ENCODE results near the gene WDR73. TPM values are rescaled to one million over a fixed set of nuclear protein-coding genes. Genes with fewer than 3 reads are reported as not detected.

WDR73 gene
- 42.9 and 51.8 TPM in 2 replicates for total RNA-seq (ENCODE audit: low replicate concordance)
- long read RNA-seq, full-length matches to known transcripts, result 133 of 211 reads
- long read RNA-seq, partial matches to known transcripts, result 14 of 211 reads
- long read RNA-seq, other reads (novel, unspliced or antisense), result 64 of 211 reads

- no peaks in the 10 kb centered on the region for H3K9me3 Mint-ChIP-seq
- DNase-seq (ENCODE audit: extremely low spot score, unreplicated experiment), result peak; percentile 98
- H3K27ac Mint-ChIP-seq, result peak within 1 kb of the TSS; percentile 93
- peak within 1 kb of the TSS; percentile 97 for H3K4me3 Mint-ChIP-seq
- peaks cover 11% of the 10 kb centered on the region for H3K36me3 Mint-ChIP-seq
- no peak for TF ChIP-seq CTCF (conservative IDR thresholded peaks at IDR 0.05)
- H3K4me1 Mint-ChIP-seq (ENCODE audit: unreplicated experiment), result peaks cover 17% of the 10 kb centered on the region
- peaks cover 5% of the 10 kb centered on the region for H3K27me3 Mint-ChIP-seq
These were observed at the start of gene WDR73 for GRCh38 chr15:84653910-84654688. WDR73 (minus strand) TSS chr15:84654283; CDS start chr15:84654274, 9 bp downstream.

GRCh38 chr15:84703808-84704207, 49.7 kb upstream of the WDR73 start:
- no peak overlapping the region for H3K27ac Mint-ChIP-seq
- DNase-seq (ENCODE audit: extremely low spot score, unreplicated experiment), result no peak
- H3K4me1 Mint-ChIP-seq (ENCODE audit: unreplicated experiment), result no peaks in the 10 kb centered on the region
- H3K9me3 Mint-ChIP-seq, result no peaks in the 10 kb centered on the region
- H3K4me3 Mint-ChIP-seq, result no peak overlapping the region
- no peak for TF ChIP-seq CTCF (conservative IDR thresholded peaks at IDR 0.05)
- H3K36me3 Mint-ChIP-seq, result peaks cover 6% of the 10 kb centered on the region
- no peaks in the 10 kb centered on the region for H3K27me3 Mint-ChIP-seq

- no peak for DNase-seq (ENCODE audit: extremely low spot score, unreplicated experiment)
- Mint-ChIP-seq H3K27me3 (no peaks in the 10 kb centered on the region), H3K4me1 (ENCODE audit: unreplicated experiment) (no peaks in the 10 kb centered on the region), H3K4me3 (no peak overlapping the region), H3K27ac (no peak overlapping the region), H3K9me3 (no peaks in the 10 kb centered on the region), H3K36me3 (no peaks in the 10 kb centered on the region)
- no peak for TF ChIP-seq CTCF (conservative IDR thresholded peaks at IDR 0.05)
These were observed 48.9 kb upstream of the WDR73 start for GRCh38 chr15:84702961-84703482.

GRCh38 chr15:84699538-84700191, 45.6 kb upstream of the WDR73 start:
- Mint-ChIP-seq H3K27ac (no peak overlapping the region), H3K9me3 (no peaks in the 10 kb centered on the region), H3K4me3 (no peak overlapping the region), H3K36me3 (no peaks in the 10 kb centered on the region), H3K27me3 (no peaks in the 10 kb centered on the region), H3K4me1 (ENCODE audit: unreplicated experiment) (peaks cover 8% of the 10 kb centered on the region)
- TF ChIP-seq CTCF (conservative IDR thresholded peaks at IDR 0.05), result no peak
- no peak for DNase-seq (ENCODE audit: extremely low spot score, unreplicated experiment)

- Mint-ChIP-seq H3K27me3 (no peaks in the 10 kb centered on the region), H3K27ac (no peak overlapping the region), H3K4me3 (no peak overlapping the region), H3K36me3 (peaks cover under 1% of the 10 kb centered on the region), H3K4me1 (ENCODE audit: unreplicated experiment) (peaks cover 8% of the 10 kb centered on the region), H3K9me3 (no peaks in the 10 kb centered on the region)
- no peak for DNase-seq (ENCODE audit: extremely low spot score, unreplicated experiment)
- TF ChIP-seq CTCF (conservative IDR thresholded peaks at IDR 0.05), result no peak
These were observed 43.3 kb upstream of the WDR73 start for GRCh38 chr15:84697236-84697990.
